ENCODE measurements around the gene MGAT4C.

The MGAT4C gene

DNA sequence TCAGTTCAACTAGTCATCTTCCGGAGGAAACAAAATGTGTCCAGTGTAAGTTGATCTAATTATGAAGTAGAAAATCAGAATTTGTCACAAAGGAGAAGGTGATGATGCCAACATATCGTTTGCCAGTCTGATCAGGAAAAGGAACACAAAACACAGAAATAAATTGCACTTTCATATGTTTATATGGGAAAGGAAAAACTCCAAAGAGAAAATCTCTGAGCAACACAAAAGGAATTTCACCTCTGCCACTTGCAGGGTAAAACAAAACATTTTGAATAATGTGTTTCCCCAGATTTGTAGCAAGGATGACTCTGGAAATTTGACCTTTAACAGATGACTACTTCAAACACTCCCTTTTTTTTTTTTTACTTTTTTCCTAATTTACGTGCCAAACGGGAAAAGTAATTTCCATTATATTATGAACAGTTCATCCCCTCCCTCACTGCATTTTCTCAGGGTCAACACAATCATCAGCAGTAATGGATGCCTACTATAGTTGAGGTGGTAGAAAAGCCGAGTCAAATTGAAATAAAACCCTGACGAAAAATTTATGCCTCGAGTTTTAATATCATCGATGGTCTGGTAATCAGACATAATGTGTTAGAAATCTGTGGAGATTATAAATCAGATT, 25.6 kb downstream of the MGAT4C start:
- DNase-seq (ENCODE audit: insufficient read length, low spot score) = no peak
- no peak for FAIRE-seq

- no peak for FAIRE-seq
- no peak for DNase-seq (ENCODE audit: insufficient read length, low spot score)
These were observed 26.4 kb downstream of the MGAT4C start for GRCh38 chr12:86229772-86230171.

DNA sequence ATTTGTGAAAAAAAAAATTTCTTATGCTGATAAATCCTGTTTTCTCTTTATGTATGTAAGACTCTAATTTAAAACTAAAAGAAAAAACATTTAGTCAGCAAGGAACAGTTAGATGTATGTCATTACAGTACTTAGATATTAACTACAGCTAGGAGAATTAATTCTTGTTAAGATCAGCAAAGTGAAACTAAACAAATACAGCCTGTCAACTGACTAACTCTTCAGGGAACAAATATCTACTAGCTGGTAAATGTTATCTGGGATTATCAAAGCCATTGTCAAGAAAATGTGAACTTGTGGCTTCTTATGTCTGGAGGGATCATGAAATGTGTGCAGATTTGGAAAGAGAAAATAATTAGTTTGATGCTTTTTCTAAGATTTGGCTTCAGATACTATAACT, 27.5 kb downstream of the MGAT4C start:
- DNase-seq (ENCODE audit: insufficient read length, low spot score) (no peak), FAIRE-seq (no peak)

DNA sequence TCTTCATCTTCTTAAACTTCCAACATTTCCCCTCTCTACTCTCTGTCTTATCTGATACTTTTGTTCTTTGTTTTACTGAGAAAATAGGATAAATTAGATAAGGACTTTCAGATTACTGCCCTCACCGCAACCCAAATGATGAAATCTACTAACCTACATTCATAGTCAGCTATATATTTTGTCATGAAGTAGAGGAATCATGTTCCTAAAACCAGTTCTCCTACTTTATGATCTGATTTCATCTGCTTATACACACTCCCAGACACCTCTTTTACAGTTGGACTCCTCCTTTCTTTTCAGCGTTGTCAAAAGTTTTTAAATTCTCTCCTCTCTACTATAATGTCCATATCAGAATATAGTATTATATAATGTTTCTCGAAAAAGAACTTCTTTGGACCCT, 29.7 kb downstream of the MGAT4C start:
- FAIRE-seq (no peak), DNase-seq (ENCODE audit: insufficient read length, low spot score) (no peak)

GRCh38 chr12:86216591-86216990, 39.6 kb downstream of the MGAT4C start:
- DNase-seq (ENCODE audit: insufficient read length, low spot score) (no peak), FAIRE-seq (no peak)

GRCh38 chr12:86213012-86213411, 43.2 kb downstream of the MGAT4C start:
- FAIRE-seq (no peak), DNase-seq (ENCODE audit: insufficient read length, low spot score) (no peak)

DNA sequence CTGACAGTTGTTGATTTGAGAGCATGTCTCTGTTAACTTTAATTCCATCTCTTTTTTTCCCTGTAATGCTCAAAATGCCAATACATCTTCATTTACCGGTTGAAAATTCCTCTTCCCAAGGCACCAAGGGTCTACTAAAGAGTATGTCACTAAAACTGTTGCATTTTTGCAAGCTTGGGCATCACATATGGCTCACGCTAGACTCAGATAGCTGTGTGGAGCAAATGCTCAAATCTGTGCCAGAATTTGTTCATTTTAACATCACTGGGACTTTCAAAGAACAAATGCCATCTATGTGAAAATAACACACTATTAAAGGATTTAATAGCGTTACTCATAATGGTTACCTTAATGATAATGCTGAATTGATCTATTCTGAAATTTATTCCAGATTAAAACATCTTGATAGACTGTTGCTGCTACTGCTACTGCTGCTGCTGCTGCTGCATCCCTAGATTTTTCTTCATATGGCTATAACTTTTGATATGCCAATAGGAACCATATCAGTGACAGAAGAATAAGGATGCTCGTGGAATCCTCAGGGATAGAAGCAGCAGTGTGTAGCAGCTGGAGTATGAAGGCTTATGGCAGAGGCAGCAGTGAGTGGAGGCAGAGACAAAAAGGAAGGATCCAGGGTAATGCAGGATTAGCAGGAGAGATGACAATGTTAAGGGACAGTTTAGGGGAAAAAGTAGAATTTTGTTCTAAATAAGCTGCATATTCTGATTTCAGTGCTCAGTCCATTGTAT, 57.3 kb downstream of the MGAT4C start:
- FAIRE-seq (no peak), DNase-seq (ENCODE audit: insufficient read length, low spot score) (no peak)

DNA sequence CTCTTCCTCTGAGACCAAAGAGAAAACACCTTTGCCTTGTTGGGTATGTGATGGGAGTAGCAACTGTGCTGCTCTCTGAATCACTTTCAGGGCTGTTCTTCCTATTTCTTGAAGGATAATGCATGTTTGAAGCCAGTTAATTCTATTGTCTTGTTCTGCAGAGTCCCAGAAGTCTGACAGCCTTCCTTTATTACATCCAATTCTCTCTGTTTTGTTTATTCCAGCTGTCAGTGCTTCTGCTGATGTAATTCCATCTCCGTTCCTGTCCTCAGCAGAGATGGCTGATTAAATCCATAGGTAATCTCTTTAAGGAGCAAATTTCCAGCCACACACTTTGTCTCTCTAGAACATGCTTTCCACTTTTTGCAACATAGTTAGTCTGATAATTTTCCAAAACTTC, 59.7 kb downstream of the MGAT4C start:
- DNase-seq (ENCODE audit: insufficient read length, low spot score) = no peak
- FAIRE-seq = no peak

- FAIRE-seq (no peak), DNase-seq (ENCODE audit: insufficient read length, low spot score) (no peak)
These were observed 61.5 kb downstream of the MGAT4C start for GRCh38 chr12:86194721-86195120.

- FAIRE-seq (no peak), DNase-seq (ENCODE audit: insufficient read length, low spot score) (no peak)
These were observed 62.3 kb downstream of the MGAT4C start for GRCh38 chr12:86193931-86194330.

DNA sequence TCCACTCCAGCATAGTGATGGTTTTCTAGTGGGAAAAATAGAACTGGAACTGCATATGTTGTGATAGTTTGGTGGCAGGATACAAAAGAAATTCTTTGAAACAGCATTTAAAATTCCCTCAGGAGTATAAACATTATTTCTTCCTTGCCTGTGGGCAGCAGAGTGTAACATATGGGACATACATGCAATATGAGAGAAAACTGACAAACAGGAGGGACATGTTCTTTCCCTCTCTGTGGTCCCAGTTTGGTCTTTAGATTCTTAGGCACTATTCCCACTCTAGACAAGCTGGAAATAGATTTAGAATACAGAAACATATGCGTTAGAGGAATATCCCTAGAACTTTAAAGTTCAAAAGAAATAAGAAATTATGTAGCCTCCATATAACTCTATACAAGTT, 68.0 kb downstream of the MGAT4C start:
- DNase-seq (ENCODE audit: insufficient read length, low spot score) (no peak), FAIRE-seq (no peak)

GRCh38 chr12:86186449-86186848, 69.7 kb downstream of the MGAT4C start:
- no peak for DNase-seq (ENCODE audit: insufficient read length, low spot score)
- FAIRE-seq = no peak

GRCh38 chr12:86179855-86180254, 76.3 kb downstream of the MGAT4C start:
- no peak for FAIRE-seq
- DNase-seq (ENCODE audit: insufficient read length, low spot score) = no peak

DNA sequence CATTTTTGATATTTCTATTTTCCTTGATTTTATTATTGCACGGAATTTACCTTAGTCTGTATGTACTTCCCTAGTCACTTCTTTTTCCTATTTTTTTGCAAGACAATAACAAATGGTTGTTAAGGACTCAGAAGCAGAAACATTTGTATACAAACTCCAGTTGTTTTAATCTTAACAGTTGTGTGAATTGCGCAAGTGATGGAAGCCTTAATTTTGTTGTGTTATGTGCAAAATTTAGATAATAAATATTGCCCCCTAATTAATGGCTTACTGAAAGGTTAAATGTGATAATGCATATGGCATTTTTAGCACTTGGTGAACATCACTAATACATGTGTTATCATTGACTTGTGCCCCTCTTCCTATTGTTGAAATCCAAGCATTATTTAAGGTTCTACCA, 82.0 kb downstream of the MGAT4C start:
- DNase-seq (ENCODE audit: insufficient read length, low spot score) (no peak), FAIRE-seq (no peak)

DNA sequence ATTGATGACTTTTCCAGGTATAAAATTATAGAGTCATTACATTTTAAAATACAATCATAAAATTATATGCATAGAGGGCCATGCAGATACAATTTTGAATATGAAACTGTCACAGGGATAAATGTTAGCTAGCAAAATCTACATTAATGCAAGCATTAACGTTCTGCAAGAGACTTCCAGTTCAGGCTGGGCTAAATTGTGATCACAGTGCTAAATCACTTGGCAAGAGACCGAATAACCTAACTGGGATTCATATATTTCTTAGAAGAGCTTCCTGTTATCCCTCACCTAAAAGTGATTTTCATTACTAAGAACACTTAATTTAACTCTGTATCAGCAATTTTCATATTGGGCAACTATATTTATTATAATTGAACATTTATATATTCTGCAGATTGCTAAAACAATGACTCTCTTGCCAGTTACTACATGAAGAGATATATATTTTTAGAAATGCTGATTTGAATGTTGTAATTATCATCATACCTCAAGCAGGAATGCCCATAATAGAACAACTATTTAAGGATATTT, 83.2 kb downstream of the MGAT4C start:
- DNase-seq (ENCODE audit: insufficient read length, low spot score) (no peak), FAIRE-seq (no peak)

DNA sequence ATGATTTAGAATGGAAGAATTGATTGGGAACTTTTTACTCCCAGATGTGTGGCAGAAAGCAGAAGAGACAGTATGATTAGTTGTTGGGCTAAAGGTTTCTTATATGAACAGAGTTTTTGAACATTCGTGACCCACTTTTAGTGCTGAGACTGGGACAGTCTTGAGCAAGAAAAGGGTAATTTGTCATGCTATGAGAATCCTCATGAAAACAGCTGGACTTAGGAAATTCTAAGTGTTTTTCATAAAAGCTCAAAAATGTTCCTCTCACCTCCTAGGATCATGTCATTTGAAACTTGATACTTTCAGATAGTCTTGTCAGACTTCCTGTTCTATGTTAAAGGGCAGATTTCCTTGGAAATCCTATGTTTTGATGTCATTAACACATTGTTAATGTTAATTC, 86.1 kb downstream of the MGAT4C start:
- DNase-seq (ENCODE audit: insufficient read length, low spot score) (no peak), FAIRE-seq (no peak)

GRCh38 chr12:86158956-86159355, 97.2 kb downstream of the MGAT4C start:
- FAIRE-seq (no peak), DNase-seq (ENCODE audit: insufficient read length, low spot score) (no peak)

- no peak for FAIRE-seq
These were observed 101.6 kb downstream of the MGAT4C start for GRCh38 chr12:86154620-86155019.

GRCh38 chr12:86148612-86149011, 107.6 kb downstream of the MGAT4C start:
- FAIRE-seq (no peak), DNase-seq (ENCODE audit: insufficient read length, low spot score) (no peak)

More at GRCh38 chr12:86154620-86155019, 101.6 kb downstream of the MGAT4C start:
- no peak for DNase-seq (ENCODE audit: insufficient read length, low spot score)

DNA sequence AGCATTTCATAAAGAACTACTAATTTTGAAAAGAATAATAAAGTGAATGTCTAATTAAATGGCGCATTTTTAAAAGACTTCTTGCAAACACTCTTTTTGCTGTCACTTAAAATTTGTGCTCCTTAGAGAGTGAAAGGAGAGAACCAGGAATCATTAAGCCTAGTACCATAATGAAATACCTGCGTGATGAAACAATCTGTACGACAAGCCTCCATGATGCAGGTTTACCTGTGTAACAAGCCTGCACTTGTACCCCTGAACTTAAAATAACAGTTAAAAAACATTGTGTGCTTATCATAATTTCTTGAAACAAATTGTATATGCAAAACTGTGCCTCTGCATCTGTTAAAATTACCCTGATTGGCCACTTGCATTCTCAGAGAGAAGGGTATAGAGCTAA, 108.1 kb downstream of the MGAT4C start:
- DNase-seq (ENCODE audit: insufficient read length, low spot score) (no peak), FAIRE-seq (no peak)

DNA sequence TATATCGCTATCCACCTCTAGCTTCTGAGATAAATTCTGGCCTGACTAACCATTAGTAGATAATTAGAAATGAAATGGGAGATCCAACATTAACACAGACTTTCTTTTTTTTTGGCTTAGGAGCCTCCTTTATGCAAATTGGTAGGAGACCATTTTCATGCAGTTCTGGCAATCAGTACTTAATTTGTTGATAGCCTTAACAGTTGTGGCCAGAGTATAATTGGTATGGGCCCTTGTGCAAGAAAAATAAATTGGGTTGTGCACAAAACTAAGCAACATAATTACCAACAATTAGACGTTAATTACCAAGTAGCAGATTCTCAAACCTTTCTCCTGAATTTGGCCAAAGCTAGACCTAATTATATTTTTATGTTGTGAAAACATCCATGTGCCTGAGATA, 111.0 kb downstream of the MGAT4C start:
- FAIRE-seq (no peak), DNase-seq (ENCODE audit: insufficient read length, low spot score) (no peak)

- FAIRE-seq (no peak), DNase-seq (ENCODE audit: insufficient read length, low spot score) (no peak)
These were observed 113.0 kb downstream of the MGAT4C start for GRCh38 chr12:86143162-86143561.

Measured in GM19239 (cell line).